Tibial nerve (tissue), 4 donors: ENCODE results near the gene PSMA5. TPM values are rescaled to one million over a fixed set of nuclear protein-coding genes. Genes with fewer than 3 reads are reported as not detected.

Source experiments
- DNase-seq, 2 donors: peaks; one replicate each; pipeline ENCODE4 v3.0.0-alpha.2; 2019; ENCODE audit warnings: low spot score in 2 of 2
- H3K27ac ChIP-seq, 4 donors: fragments of 200-600 bp; sonication (generic) in 3 of 4; one replicate each; pipeline ENCODE4 v1.5.1; 2017 to 2019; ENCODE audit warnings: mild to moderate bottlenecking in 1 of 4
- H3K27me3 ChIP-seq, 2 donors: fragments of 200-600 bp; sonication (generic) in 1 of 2; one replicate each; pipeline versions ENCODE4 v1.5.1 to v1.6.0; 2017 to 2019
- H3K36me3 ChIP-seq, 3 donors: fragments of 200-600 bp; sonication (generic); one replicate each; pipeline ENCODE4 v1.5.1; 2018 to 2019
- H3K4me1 ChIP-seq, 4 donors: fragments of 200-600 bp; sonication (generic) in 3 of 4; one replicate each; pipeline ENCODE4 v1.5.1; 2017 to 2019
- H3K4me3 ChIP-seq, 4 donors: fragments of 200-600 bp; sonication (generic) in 3 of 4; one replicate each; pipeline ENCODE4 v1.5.1; 2017 to 2019; ENCODE audit warnings: mild to moderate bottlenecking in 1 of 4, moderate library complexity in 1 of 4
- H3K9me3 ChIP-seq, 4 donors: fragments of 200-600 bp; sonication (generic) in 3 of 4; one replicate each; pipeline ENCODE4 v1.5.1; 2017 to 2019
- CTCF ChIP-seq, 5 experiments: fragments of 200-600 bp in 3 of 5; fragments of 450-650 bp in 2 of 5; sonication (generic) in 3 of 5; IDR thresholded peaks; one replicate each; pipeline ENCODE4 v1.5.1; 2016 to 2019; ENCODE audit warnings: antibody characterized with exemption in 5 of 5, mild to moderate bottlenecking in 3 of 5, moderate library complexity in 2 of 5
- EP300 ChIP-seq, 2 donors: sonication (generic); formaldehyde crosslinking; IDR thresholded peaks; one replicate each; pipeline ENCODE4 v1.6.1; 2017; ENCODE audit warnings: antibody characterized with exemption in 2 of 2, mild to moderate bottlenecking in 1 of 2
- POLR2A ChIP-seq, 2 donors: fragments of 450-650 bp; IDR thresholded peaks; one replicate each; pipeline ENCODE4 v1.6.1; 2017; ENCODE audit warnings: antibody characterized with exemption in 2 of 2, mild to moderate bottlenecking in 2 of 2, moderate library complexity in 2 of 2
- WGBS, 2 donors: methylation state at CpG; one replicate each; pipeline ENCODE4 v1.1.5; 2018; 5-methylcytosine and 5-hydroxymethylcytosine counted together
- total RNA-seq, 4 donors: library from RNA; depleted of rRNA; stranded (reverse); fragments of >200 nt; gene quantifications; one replicate each; pipeline ENCODE4 v1.1.0, GENCODE V29; 2016

Gene PSMA5
- total RNA-seq, 4 donors from 2014 or later, result 20.5 to 28.8 (median 24.9) TPM

- no peak for DNase-seq
These were observed 34.0 kb downstream of the PSMA5 start for GRCh38 chr1:109392037-109392787.

GRCh38 chr1:109391626-109392025, 34.6 kb downstream of the PSMA5 start:
- H3K27ac ChIP-seq, result peak overlapping the region; percentile 75 to 93 (median 85)
- no peak for DNase-seq
- H3K27me3 ChIP-seq, result no peaks in the 10 kb centered on the region
- H3K9me3 ChIP-seq, result no peaks in the 10 kb centered on the region
- H3K4me3 ChIP-seq, result peak overlapping the region in 2 of 4 donors; percentile 2 to 39
- H3K36me3 ChIP-seq, result no peaks in the 10 kb centered on the region
- TF ChIP-seq EP300 (IDR thresholded peaks at IDR 0.05) (no peak), CTCF (IDR thresholded peaks at IDR 0.05) (no peak), POLR2A (IDR thresholded peaks at IDR 0.05) (no peak)
- H3K4me1 ChIP-seq, result peaks cover 0 to 96% (median 63%) of the 10 kb centered on the region in 4 donors

More at GRCh38 chr1:109392037-109392787, 34.0 kb downstream of the PSMA5 start:
- H3K27me3 ChIP-seq, result no peaks in the 10 kb centered on the region
- WGBS, 2 donors, result 23 to 32% methylated on average over 4 of the region's 4 CpGs
- peaks cover 0 to 91% (median 64%) of the 10 kb centered on the region in 4 donors for H3K4me1 ChIP-seq
- H3K36me3 ChIP-seq, result no peaks in the 10 kb centered on the region
- H3K4me3 ChIP-seq, result peak overlapping the region; percentile 10 to 39 (median 14)
- H3K9me3 ChIP-seq, result no peaks in the 10 kb centered on the region
- TF ChIP-seq CTCF (IDR thresholded peaks at IDR 0.05) (no peak), POLR2A (IDR thresholded peaks at IDR 0.05) (no peak), EP300 (IDR thresholded peaks at IDR 0.05) (peak; percentile 34 to 81)
- peak overlapping the region; percentile 75 to 93 (median 85) for H3K27ac ChIP-seq

- Histone ChIP-seq H3K4me3 (peak overlapping the region in 1 of 4 donors; percentile 26), H3K27me3 (no peaks in the 10 kb centered on the region), H3K27ac (peak overlapping the region; percentile 75 to 93 (median 85)), H3K9me3 (no peaks in the 10 kb centered on the region), H3K4me1 (peaks cover 2 to 96% (median 63%) of the 10 kb centered on the region in 4 donors), H3K36me3 (no peaks in the 10 kb centered on the region)
- 2 to 10% methylated on average over 3 of the region's 3 CpGs for WGBS, 2 donors
- TF ChIP-seq CTCF (IDR thresholded peaks at IDR 0.05), result no peak
- peak in 1 of 2 donors; percentile 50 for TF ChIP-seq EP300 (IDR thresholded peaks at IDR 0.05)
- no peak for DNase-seq
These were observed 35.1 kb downstream of the PSMA5 start for GRCh38 chr1:109391157-109391556.

- DNase-seq, result no peak
- H3K4me1 ChIP-seq, result peaks cover 2 to 96% (median 58%) of the 10 kb centered on the region in 4 donors
- no peaks in the 10 kb centered on the region for H3K9me3 ChIP-seq
- 68 to 71% methylated on average over 5 of the region's 5 CpGs for WGBS, 2 donors
- H3K27ac ChIP-seq, result peak overlapping the region; percentile 75 to 93 (median 85)
- no peaks in the 10 kb centered on the region for H3K36me3 ChIP-seq
- H3K4me3 ChIP-seq, result no peak overlapping the region
- no peak for TF ChIP-seq POLR2A (IDR thresholded peaks at IDR 0.05)
- no peak for TF ChIP-seq EP300 (IDR thresholded peaks at IDR 0.05)
- no peak for TF ChIP-seq CTCF (IDR thresholded peaks at IDR 0.05)
- no peaks in the 10 kb centered on the region for H3K27me3 ChIP-seq
These were observed 36.5 kb downstream of the PSMA5 start for GRCh38 chr1:109389638-109390341.
